Measurements from ENCODE around the gene PDPK1. TPM values are rescaled to one million over a fixed set of nuclear protein-coding genes. Genes with fewer than 3 reads are reported as not detected.

PDPK1 gene
- total and polyA plus RNA-seq, 2 of the 4 experiments (the other 2 are of a cell fraction), result 10.6 to 27.3 TPM

DNA sequence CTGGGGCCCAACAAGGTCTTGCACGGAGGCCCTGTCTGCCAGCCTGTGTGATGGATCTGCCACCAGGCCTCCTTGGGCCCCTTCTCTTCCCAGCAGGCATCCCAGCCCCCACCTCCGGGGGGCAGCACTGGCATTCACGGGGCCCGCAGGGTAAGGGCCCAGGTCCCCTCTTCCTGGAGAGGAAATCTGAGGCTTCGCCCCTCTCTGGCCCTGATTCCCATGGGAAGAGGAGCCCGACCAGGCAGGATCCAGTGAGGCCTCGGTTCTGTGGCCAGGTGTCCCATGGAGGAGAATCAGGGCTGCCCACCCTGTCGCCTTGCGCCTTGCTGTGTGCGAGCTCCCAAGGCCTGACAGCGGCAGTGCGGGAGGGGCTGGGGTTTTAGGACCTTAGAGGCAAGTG is 48.4 kb downstream of the PDPK1 start:
- H3K27ac ChIP-seq (ENCODE audit: insufficient read depth, low read length), result no peak overlapping the region
- no peaks in the 10 kb centered on the region for H3K27me3 ChIP-seq (ENCODE audit: control insufficient read depth, insufficient read depth, low read length)
- DNase-seq (no peak), ATAC-seq (ENCODE audit: low read depth) (no peak)
- intact Hi-C loops (cut with micrococcal nuclease) (no loop called here), dilution Hi-C loops (cut with HindIII; ENCODE audit: low sequenced_read_pairs, unreplicated experiment) (no loop called here), in situ Hi-C loops (cut with MboI; ENCODE audit: low sequenced_read_pairs) (no loop called here)
- H3K9ac ChIP-seq (ENCODE audit: low read depth, low read length), result no peak overlapping the region
- H3K18ac ChIP-seq (ENCODE audit: low read depth, low read length), result no peak overlapping the region
- H2BK5ac ChIP-seq (ENCODE audit: low read depth, low read length, poor library complexity, severe bottlenecking), result no peak overlapping the region
- H2BK120ac ChIP-seq (ENCODE audit: low read depth, low read length), result no peak overlapping the region
- peaks cover 10% of the 10 kb centered on the region for H4K20me1 ChIP-seq (ENCODE audit: insufficient read depth, low read length)
- no peak overlapping the region for H3K56ac ChIP-seq (ENCODE audit: extremely low read depth, insufficient read depth, low read length)
- H3K36me3 ChIP-seq (ENCODE audit: control insufficient read depth, insufficient read depth, low read length), result peaks cover 36% of the 10 kb centered on the region
- H3K23ac ChIP-seq (ENCODE audit: low read depth, low read length), result no peak overlapping the region
- no peak overlapping the region for H2AK9ac ChIP-seq (replicated peaks; ENCODE audit: low read depth, low read length, poor library complexity)
- H3K14ac ChIP-seq (replicated peaks; ENCODE audit: low read depth, low read length), result no peak overlapping the region
- no peak for TF ChIP-seq RAD21 (IDR thresholded peaks at IDR 0.05; ENCODE audit: low read length)
- TF ChIP-seq MAZ (IDR thresholded peaks at IDR 0.05; ENCODE audit: borderline replicate concordance, low read depth, low read length), result no peak
- TF ChIP-seq CEBPB (IDR thresholded peaks at IDR 0.05; ENCODE audit: low read depth, low read length), result no peak
- 0 out of 2 replicates have a peak, but pooled peaks have one; percentile 10 for TF ChIP-seq CTCF (conservative IDR thresholded peaks at IDR 0.05; ENCODE audit: low read depth, low read length)
- TF ChIP-seq MAFK (IDR thresholded peaks at IDR 0.05; ENCODE audit: low read depth, low read length), result no peak
- TF ChIP-seq FOS (IDR thresholded peaks at IDR 0.05; ENCODE audit: low read depth, low read length), result no peak
- TF ChIP-seq CHD1 (IDR thresholded peaks at IDR 0.05; ENCODE audit: low read depth, low read length), result no peak
- TF ChIP-seq, protein P1, sequence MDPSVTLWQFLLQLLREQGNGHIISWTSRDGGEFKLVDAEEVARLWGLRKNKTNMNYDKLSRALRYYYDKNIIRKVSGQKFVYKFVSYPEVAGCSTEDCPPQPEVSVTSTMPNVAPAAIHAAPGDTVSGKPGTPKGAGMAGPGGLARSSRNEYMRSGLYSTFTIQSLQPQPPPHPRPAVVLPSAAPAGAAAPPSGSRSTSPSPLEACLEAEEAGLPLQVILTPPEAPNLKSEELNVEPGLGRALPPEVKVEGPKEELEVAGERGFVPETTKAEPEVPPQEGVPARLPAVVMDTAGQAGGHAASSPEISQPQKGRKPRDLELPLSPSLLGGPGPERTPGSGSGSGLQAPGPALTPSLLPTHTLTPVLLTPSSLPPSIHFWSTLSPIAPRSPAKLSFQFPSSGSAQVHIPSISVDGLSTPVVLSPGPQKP (IDR thresholded peaks at IDR 0.05; ENCODE audit: borderline replicate concordance, low read depth, low read length), result no peak
- peaks cover 3 to 27% of the 10 kb centered on the region in 2 experiments for H3K79me1 ChIP-seq (ENCODE audit: low read depth in 1 of 2, low read length in 2 of 2)
- H2BK15ac ChIP-seq (ENCODE audit: low read depth, low read length), result no peak overlapping the region
- ChIA-PET CTCF (no interaction called here), POLR2A (ENCODE audit: unreplicated experiment) (no interaction called here)
- H3K4ac ChIP-seq (ENCODE audit: low read depth, low read length), result no peak overlapping the region
- WGBS, 2 experiments (ENCODE audit: extremely low coverage in 2 of 2, insufficient read length in 1 of 2), result 89% methylated on average over 4 of the region's 12 CpGs; no CpG with 5 or more reads in 1 of the 2 experiments
- H3K9me1 ChIP-seq (ENCODE audit: insufficient read depth, low read length), result no peaks in the 10 kb centered on the region
- no peak overlapping the region for H4K91ac ChIP-seq (ENCODE audit: insufficient read depth, low read depth, low read length)
- no peak overlapping the region for H3K4me3 ChIP-seq (ENCODE audit: insufficient read depth, low read depth, low read length)
- no peak overlapping the region for H2BK20ac ChIP-seq (ENCODE audit: low read depth, low read length)
- peaks cover 1% of the 10 kb centered on the region; the same call in 1 of the 2 replicates for H3K4me1 ChIP-seq (ENCODE audit: control insufficient read depth, insufficient read depth, low read length)
- no peak overlapping the region for H4K5ac ChIP-seq (ENCODE audit: low read depth, low read length)
- no peak overlapping the region for H3K4me2 ChIP-seq (ENCODE audit: low read depth, low read length)
- H4K8ac ChIP-seq (ENCODE audit: low read depth in 2 of 2, low read length in 2 of 2), result no peak overlapping the region
- no peak overlapping the region for H2AK5ac ChIP-seq (ENCODE audit: low read depth, low read length)
- no peaks in the 10 kb centered on the region for H3K9me3 ChIP-seq (ENCODE audit: control insufficient read depth, insufficient read depth, low read length)
- BruUV-seq (replicated peaks), result no TSS peak
- H2AFZ ChIP-seq (replicated peaks; ENCODE audit: low read length, poor library complexity), result no peak overlapping the region

All from IMR-90 (cell line).